Heart left ventricle (tissue), 13 donors: ENCODE measurements around the gene SEPTIN14.
"Not testable (repeated sequence)": the region's sequence is repeated elsewhere in the genome, so short reads cannot be mapped to it uniquely, and the experiment has no call there.

ENCODE experiments used
- CTCF ChIP-seq, 12 donors: fragments of 200-600 bp; sonication (generic) in 4 of 12; IDR thresholded peaks; one replicate each; pipeline versions ENCODE4 v1.5.0 to v1.8.0; 2018 to 2022; ENCODE audit warnings: antibody characterized with exemption in 12 of 12, mild to moderate bottlenecking in 5 of 12
- POLR2A ChIP-seq, 2 donors: fragments of 450-650 bp; IDR thresholded peaks; one replicate each; pipeline ENCODE4 v1.6.1; 2017; ENCODE audit warnings: antibody characterized with exemption in 2 of 2, mild to moderate bottlenecking in 2 of 2, moderate library complexity in 2 of 2
- donor health status: ischemic (EF 13 %, LVEDD 7.1; RV severe dilation, severe dysfunction).
- donor health status: DM: no; HTN: yes; CAD: no.
- donor health status: DM: no; HTN: no; CAD: no.
- donor health status: ischemic (EF 25% LVEDD 6.9; RV normal size, moderate dysfunction).
- donor health status: ischemic (EF 25% LVEDD 5.7; RV mildly dilated, moderate dysfunction).
- donor health status: ischemic (EF 35%, LVEDD 5.7; RV mildly dilated, moderate dysfunction).
- donor health status: nonischemic (EF 11% LVEDD 7.7; RV severe dilation, severe dysfunction).
- donor health status: DM: yes; HTN: yes; CAD: no.
- donor health status: PGD.
- donor health status: ischemic (EF 29% LVEDD 5.4; RV normal size, mild dysfunction).
- donor health status: nonischemic (EF 23%, LVEDD 6.1; RV moderate dilation, normal function).

DNA sequence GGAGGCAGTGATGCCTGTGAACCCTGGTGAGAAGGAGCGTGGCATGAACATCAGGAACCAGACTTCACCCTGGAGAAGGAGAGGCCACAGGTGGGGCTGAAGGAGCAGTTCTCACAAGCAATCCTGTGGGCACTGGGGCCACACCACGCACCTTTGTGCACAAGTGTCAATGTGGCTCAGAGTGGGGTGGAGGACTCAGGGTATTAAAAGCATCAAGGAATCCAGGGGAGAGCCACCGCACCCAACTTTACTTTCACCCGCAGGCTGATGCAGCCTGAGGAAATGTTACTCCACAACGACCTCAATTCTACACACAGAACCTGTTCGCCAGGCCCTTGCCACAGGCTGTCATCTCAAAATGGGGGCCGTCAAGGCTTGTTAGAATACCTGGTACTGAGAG is 77.1 kb downstream of the SEPTIN14 start:
- not testable (repeated sequence) for TF ChIP-seq CTCF, POLR2A (IDR thresholded peaks at IDR 0.05)
